Lower leg skin (tissue), 4 donors: ENCODE measurements around the gene DENND6B. TPM values are rescaled to one million over a fixed set of nuclear protein-coding genes. Genes with fewer than 3 reads are reported as not detected.
"Not testable (repeated sequence)": the region's sequence is repeated elsewhere in the genome, so short reads cannot be mapped to it uniquely, and the experiment has no call there.

Experiments
- DNase-seq, 2 donors: peaks; one replicate each; pipeline ENCODE4 v3.0.0-alpha.2; 2019; ENCODE audit warnings: low spot score in 2 of 2
- H3K4me3 ChIP-seq: fragments of 200-600 bp; sonication (generic); 2 replicates; pipeline ENCODE4 v1.5.1; 2017; ENCODE audit warnings: mild to moderate bottlenecking, low read depth; ENCODE audit not compliant: poor library complexity, severe bottlenecking
- POLR2A ChIP-seq, 2 donors: fragments of 450-650 bp; IDR thresholded peaks; one replicate each; pipeline ENCODE4 v1.6.1; 2016 to 2017; ENCODE audit warnings: antibody characterized with exemption in 2 of 2, mild to moderate bottlenecking in 1 of 2, moderate library complexity in 1 of 2
- WGBS, 2 donors: methylation state at CpG; one replicate each; pipeline ENCODE4 v1.1.5; 2018; 5-methylcytosine and 5-hydroxymethylcytosine counted together
- intact Hi-C: fragments of 100-400 bp; cut with DNase I; formaldehyde crosslinking; loops from one replicate; pipeline ENCODE4 v1.15.0; 2023; ENCODE audit warnings: low total_unique reads
- total RNA-seq, 4 donors: library from RNA; depleted of rRNA; stranded (reverse); fragments of >200 nt; gene quantifications; one replicate each; pipeline ENCODE4 v1.1.0, GENCODE V29; 2016
- TF ChIP-seq, protein P1 (sequence below), 3 donors: fragments of 450-650 bp; IDR thresholded peaks; one replicate each; pipeline ENCODE4 v1.5.1; 2016; ENCODE audit warnings: antibody characterized with exemption in 3 of 3, mild to moderate bottlenecking in 3 of 3, moderate library complexity in 2 of 3

DENND6B gene
- total RNA-seq, 4 donors from 2014 or later: 0.97 to 8.8 (median 6.5) TPM

GRCh38 chr22:50325444-50326224 lies 1.2 kb downstream of the DENND6B start:
- no peak for DNase-seq
- TF ChIP-seq, protein P1, sequence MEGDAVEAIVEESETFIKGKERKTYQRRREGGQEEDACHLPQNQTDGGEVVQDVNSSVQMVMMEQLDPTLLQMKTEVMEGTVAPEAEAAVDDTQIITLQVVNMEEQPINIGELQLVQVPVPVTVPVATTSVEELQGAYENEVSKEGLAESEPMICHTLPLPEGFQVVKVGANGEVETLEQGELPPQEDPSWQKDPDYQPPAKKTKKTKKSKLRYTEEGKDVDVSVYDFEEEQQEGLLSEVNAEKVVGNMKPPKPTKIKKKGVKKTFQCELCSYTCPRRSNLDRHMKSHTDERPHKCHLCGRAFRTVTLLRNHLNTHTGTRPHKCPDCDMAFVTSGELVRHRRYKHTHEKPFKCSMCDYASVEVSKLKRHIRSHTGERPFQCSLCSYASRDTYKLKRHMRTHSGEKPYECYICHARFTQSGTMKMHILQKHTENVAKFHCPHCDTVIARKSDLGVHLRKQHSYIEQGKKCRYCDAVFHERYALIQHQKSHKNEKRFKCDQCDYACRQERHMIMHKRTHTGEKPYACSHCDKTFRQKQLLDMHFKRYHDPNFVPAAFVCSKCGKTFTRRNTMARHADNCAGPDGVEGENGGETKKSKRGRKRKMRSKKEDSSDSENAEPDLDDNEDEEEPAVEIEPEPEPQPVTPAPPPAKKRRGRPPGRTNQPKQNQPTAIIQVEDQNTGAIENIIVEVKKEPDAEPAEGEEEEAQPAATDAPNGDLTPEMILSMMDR (IDR thresholded peaks at IDR 0.05): no peak
- no peak for TF ChIP-seq POLR2A (IDR thresholded peaks at IDR 0.05)
- WGBS, 2 donors: 78 to 89% methylated on average over 12 to 19 of the region's 19 CpGs
- intact Hi-C loops: loop anchor here (10.0 kb wide), 1 partner anchor 51 kb away; the partner anchor contains the start of gene MAPK11
- H3K4me3 ChIP-seq: no peak overlapping the region

DNA sequence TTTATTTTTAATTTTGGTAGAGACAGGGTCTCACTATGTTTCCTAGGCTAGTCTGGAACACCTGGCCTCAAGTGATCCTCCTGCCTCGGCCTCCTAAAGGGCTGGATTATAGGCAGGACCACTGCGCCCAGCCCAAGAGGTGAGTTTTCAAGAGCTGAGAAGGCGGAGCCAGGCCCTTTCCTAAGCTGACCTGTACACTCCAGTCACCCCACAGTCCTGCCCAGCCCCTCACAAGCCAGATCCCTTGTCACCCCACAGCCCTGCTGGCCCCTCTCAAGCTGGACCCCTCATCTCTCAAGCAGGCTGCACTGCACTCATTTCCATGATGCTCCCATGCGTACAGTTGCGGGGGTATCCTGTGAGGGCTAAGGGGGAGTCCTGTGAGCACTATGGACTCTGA lies 2.9 kb downstream of the DENND6B start:
- intact Hi-C loops: loop anchor here (10.0 kb wide), 1 partner anchor 49 kb away; the partner anchor contains the start of gene MAPK11
- no peak for DNase-seq
- no peak overlapping the region for H3K4me3 ChIP-seq
- TF ChIP-seq, protein P1 (IDR thresholded peaks at IDR 0.05): no peak
- TF ChIP-seq POLR2A (IDR thresholded peaks at IDR 0.05): no peak
- 92 to 95% methylated on average over 5 of the region's 5 CpGs for WGBS, 2 donors

DNA sequence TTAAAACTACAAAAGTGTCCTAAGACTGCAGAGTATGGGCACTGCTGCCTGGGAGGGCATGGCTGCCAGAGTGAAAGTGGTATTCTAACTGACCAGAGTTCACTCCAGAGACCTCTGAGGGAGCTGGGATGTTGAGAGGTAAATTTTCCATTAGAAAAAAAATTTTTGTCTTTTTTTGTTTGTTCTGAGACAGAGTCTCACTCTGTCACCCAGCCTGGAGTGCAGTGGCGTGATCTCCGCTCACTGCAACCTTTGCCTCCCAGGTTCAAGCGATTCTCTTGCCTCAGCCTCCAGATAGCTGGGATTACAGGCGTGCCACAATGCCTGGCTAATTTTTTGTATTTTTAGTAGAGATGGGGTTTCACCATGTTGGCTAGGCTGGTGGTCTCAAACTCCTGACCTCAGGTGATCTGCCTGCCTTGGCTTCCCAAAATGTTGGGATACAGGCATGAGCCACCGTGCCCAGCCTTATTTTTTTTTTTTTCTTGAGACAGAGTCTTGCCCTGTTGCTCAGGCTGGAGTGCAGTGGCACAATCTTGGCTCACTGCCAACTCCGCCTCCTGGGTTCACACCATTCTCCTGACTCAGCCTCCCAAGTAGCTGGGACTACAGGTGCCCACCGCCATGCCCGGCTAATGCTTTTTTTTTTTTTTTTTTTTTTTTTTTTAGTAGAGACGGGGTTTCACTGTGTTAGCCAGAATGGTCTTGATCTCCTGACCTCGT lies 4.3 kb downstream of the DENND6B start:
- not testable (repeated sequence) for DNase-seq, H3K4me3 ChIP-seq
- WGBS, 2 donors: 89 to 90% methylated on average over 10 of the region's 10 CpGs
- intact Hi-C loops: loop anchor here (10.0 kb wide), 1 partner anchor 48 kb away; the partner anchor contains the start of gene MAPK11

DNA sequence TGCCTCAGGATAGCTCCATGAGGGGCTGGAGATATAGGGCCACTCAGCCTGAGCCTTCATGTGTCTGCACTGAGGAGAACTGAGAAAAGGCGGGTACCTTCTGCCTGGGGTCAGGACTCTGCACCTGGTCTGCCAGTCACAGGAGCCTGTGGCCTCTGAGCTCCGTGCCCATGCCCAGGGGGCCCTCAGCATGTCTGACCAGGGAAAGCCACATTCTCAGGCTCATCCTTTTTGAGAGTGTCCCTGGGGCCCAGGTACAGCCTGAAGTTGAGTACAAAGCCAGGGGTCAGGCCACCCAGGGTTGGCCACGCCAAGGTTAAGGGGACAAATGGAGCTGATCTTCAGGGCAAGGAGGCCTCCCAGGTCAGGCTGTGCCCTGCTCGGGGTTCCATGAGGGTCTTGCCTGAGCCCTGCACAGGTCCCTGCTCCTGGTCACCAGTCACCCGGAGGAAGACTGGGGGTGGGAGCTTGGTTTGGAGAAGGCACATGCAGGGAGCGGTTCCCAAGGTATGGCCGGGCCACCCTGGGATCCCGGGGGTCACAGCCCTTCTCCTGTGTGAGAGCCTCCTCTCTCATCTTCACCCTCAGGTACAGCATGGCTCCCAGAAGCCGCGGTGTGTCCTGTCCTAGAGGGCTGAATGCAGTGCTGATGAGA lies 6.0 kb downstream of the DENND6B start:
- WGBS, 2 donors: 81% methylated on average over 10 of the region's 10 CpGs
- TF ChIP-seq POLR2A (IDR thresholded peaks at IDR 0.05): no peak
- TF ChIP-seq, protein P1 (IDR thresholded peaks at IDR 0.05): no peak
- DNase-seq: no peak
- no peak overlapping the region for H3K4me3 ChIP-seq
- intact Hi-C loops: loop anchor here (10.0 kb wide), 1 partner anchor 46 kb away; the partner anchor contains the start of gene MAPK11

DNA sequence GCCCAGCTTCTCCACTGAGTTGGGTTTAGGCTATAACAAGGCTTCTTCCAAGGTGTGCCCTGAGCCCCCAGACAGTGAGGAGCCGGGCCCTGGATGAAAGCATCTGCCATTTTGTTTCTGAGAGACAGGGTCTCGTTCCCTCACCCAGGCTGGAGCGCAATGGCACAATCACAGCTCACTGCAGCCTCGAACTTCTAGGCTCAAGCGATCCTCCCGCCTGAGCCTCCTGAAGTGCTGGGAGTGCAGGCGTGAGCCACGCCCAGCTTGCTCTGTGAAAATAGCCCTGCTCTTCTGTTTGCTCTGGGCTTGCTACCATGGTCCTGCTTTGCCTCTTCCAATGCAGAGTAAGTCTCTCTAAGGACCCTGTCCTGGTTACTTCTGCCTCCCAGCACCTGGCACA lies 6.7 kb downstream of the DENND6B start:
- no peak for TF ChIP-seq POLR2A (IDR thresholded peaks at IDR 0.05)
- TF ChIP-seq, protein P1 (IDR thresholded peaks at IDR 0.05): no peak
- WGBS, 2 donors: 90 to 94% methylated on average over 7 of the region's 8 CpGs
- intact Hi-C loops: loop anchor here (10.0 kb wide), 1 partner anchor 45 kb away; the partner anchor contains the start of gene MAPK11
- no peak for DNase-seq
- no peak overlapping the region for H3K4me3 ChIP-seq
